ENCODE data around the gene MYO1A.
"Not testable (repeated sequence)": the region's sequence is repeated elsewhere in the genome, so short reads cannot be mapped to it uniquely, and the experiment has no call there.

Gene MYO1A

DNA sequence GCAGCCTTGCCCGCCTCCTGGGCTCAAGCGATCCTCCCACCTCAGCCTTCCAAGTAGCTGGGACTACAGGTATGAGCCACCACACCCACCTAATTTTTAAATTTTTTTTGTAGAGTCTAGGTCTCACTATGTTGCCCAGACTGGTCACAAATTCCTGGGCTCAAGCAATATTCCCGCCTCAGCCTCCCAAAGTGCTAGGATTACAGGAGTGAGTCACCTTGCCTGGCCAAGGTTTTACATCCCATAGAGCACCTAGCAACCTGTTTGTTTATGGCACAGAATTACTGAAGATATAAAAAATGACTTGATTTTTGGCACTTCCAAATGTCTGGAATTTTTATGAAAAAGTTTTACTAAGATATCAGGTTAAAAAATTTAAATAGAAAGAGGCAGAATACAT lies 16.5 kb downstream of the MYO1A start:
- ATAC-seq (replicated peaks) (no peak), DNase-seq (no peak)
- H3K4me1 Mint-ChIP-seq (ENCODE audit: low read depth in 2 of 2), result peaks cover 10 to 13% of the 10 kb centered on the region in 2 donors
- H3K36me3 Mint-ChIP-seq (ENCODE audit: insufficient read depth), result no peaks in the 10 kb centered on the region
- H3K4me3 Mint-ChIP-seq, result no peak overlapping the region
- H3K27ac Mint-ChIP-seq, result no peak overlapping the region
- peaks cover 0 to 8% of the 10 kb centered on the region in 2 donors for H3K27me3 Mint-ChIP-seq
- H3K9me3 Mint-ChIP-seq, result no peaks in the 10 kb centered on the region

DNA sequence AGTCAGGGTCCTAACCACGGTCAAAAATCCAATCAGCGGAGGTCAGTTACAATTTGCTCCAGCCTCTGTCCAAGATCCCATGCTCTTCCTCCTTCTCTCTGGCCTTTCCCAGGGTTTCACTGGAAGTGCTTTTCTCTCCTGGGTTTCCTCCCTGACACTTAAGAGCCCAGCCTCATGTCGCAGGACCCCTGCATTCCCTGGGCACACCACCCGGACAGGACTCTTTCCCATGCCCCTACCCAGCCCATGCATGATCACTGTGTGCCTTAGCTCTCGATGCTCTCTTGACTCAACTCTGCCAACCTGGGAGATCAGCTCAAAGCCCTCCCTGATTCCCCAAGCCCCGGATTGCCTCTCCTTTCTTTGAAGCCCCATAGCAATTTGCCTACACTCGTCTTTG lies 18.1 kb downstream of the MYO1A start:
- no peaks in the 10 kb centered on the region for H3K27me3 Mint-ChIP-seq
- no peaks in the 10 kb centered on the region for H3K36me3 Mint-ChIP-seq (ENCODE audit: insufficient read depth)
- DNase-seq (no peak), ATAC-seq (replicated peaks) (no peak)
- H3K4me1 Mint-ChIP-seq (ENCODE audit: low read depth in 2 of 2), result peaks cover 18 to 21% of the 10 kb centered on the region in 2 donors
- no peaks in the 10 kb centered on the region for H3K9me3 Mint-ChIP-seq
- H3K4me3 Mint-ChIP-seq, result no peak overlapping the region
- peak overlapping the region in 1 of 2 donors; percentile 49 for H3K27ac Mint-ChIP-seq

DNA sequence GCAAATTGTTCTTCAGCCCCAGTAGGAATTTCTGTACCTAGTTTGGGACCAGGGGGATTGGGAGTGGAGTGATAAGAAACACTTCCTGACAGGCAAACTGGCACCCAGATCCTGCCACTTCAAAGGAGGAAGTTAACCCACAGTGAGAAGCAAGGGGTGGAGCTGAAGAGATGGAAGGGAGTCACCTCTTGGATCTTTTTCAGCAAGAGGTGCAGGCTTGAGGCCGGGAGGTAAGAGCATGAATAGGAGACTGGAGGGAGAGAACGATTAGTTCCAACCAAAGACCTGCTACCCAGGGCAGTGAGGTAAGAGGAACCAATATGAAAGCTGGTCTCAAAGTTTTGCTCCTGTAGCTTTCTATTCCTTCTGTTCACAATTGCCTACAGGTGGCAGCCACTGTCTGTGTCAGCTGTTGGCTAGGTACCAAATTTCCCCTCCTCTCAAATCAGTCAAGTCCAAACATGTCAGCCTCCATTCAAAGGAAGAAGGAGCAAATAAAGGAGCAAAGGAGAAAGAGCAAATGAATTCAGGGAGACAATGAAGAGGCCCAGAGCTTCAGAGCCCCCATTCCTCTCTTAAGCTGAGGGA lies 18.7 kb downstream of the MYO1A start:
- H3K36me3 Mint-ChIP-seq (ENCODE audit: insufficient read depth), result no peaks in the 10 kb centered on the region
- H3K27ac Mint-ChIP-seq, result peak overlapping the region; percentile 61 to 76
- H3K4me3 Mint-ChIP-seq, result peak overlapping the region in 1 of 2 donors; percentile 17
- no peak for DNase-seq
- H3K27me3 Mint-ChIP-seq, result no peaks in the 10 kb centered on the region
- no peaks in the 10 kb centered on the region for H3K9me3 Mint-ChIP-seq
- H3K4me1 Mint-ChIP-seq (ENCODE audit: low read depth in 2 of 2), result peaks cover 18 to 23% of the 10 kb centered on the region in 2 donors
- peak; percentile 42 for ATAC-seq (replicated peaks)

- H3K9me3 Mint-ChIP-seq, result no peaks in the 10 kb centered on the region
- H3K4me1 Mint-ChIP-seq (ENCODE audit: low read depth in 2 of 2), result peaks cover 18 to 27% of the 10 kb centered on the region in 2 donors
- no peak for ATAC-seq (replicated peaks)
- H3K36me3 Mint-ChIP-seq (ENCODE audit: insufficient read depth), result no peaks in the 10 kb centered on the region
- DNase-seq, result no peak
- no peaks in the 10 kb centered on the region for H3K27me3 Mint-ChIP-seq
- H3K27ac Mint-ChIP-seq, result no peak overlapping the region
- H3K4me3 Mint-ChIP-seq, result no peak overlapping the region
Observed at GRCh38 chr12:57029457-57029856, 20.5 kb downstream of the MYO1A start.

- Mint-ChIP-seq H3K4me3 (no peak overlapping the region), H3K4me1 (ENCODE audit: low read depth in 2 of 2) (peaks cover 18 to 27% of the 10 kb centered on the region in 2 donors), H3K9me3 (no peaks in the 10 kb centered on the region), H3K27me3 (peaks cover 0 to 11% of the 10 kb centered on the region in 2 donors), H3K36me3 (ENCODE audit: insufficient read depth) (peaks cover 3% of the 10 kb centered on the region), H3K27ac (peak overlapping the region; percentile 0 to 8)
- DNase-seq (no peak), ATAC-seq (replicated peaks) (no peak)
Observed at GRCh38 chr12:57027805-57028153, 22.1 kb downstream of the MYO1A start.

DNA sequence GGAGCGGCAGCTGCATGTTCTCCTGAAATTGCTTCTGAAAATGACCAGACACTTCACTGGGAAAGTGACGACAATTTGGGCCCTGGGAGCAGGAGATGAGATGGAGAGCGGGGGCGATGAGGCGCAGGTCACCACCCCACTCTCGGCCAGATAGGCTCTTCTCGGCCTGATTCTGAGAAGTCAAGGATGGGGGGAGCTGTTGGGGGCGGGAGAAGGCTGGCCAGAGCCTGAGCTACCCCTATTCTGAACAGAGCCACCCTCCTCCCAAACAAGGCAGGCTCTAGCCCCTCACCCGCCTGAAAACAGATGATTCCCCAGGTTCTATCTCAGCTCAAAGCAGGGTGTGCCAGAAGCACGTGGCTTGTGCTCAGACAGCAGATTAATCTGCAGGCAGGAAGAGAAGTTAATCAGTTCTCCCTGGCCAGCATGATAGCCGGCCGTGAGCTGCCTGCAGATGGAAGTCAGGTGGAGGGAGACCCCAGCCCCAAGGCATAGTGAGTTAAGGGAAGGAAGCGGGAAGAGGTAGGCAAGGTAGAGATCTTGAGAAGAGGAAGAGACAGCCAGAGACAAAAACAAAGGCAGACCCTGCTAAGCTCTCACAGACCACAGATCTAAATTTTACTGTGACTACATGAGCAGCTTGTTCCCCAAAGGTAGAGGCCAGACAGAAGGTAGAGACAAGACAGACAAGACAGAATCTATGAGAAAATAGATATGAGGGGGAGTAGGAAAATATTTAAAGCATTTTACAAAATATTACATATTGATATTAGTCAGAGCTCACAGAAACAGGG lies 22.7 kb downstream of the MYO1A start:
- Mint-ChIP-seq H3K4me3 (no peak overlapping the region), H3K4me1 (ENCODE audit: low read depth in 2 of 2) (peaks cover 18 to 27% of the 10 kb centered on the region in 2 donors)

DNA sequence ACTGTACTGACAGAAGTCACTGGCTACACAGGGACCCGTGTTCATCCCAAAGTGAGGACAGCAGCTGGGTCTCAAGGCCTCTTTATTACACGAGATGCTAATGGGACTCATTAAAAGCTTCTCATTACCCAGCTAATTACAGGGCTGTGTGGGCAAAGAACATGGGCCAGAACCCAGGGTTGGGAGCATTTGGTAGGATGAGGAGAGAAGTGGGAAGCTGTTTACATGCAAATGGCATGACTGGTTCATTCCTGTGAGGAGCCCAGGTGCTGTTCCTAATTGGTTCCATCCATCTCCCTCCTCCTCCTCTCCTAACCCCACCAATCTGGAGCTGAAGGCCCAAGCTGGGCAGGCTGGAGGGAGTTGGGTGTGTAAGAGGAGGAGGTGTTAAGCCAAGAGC lies 24.7 kb downstream of the MYO1A start:
- Mint-ChIP-seq H3K27me3 (peaks cover 0 to 11% of the 10 kb centered on the region in 2 donors), H3K4me1 (ENCODE audit: low read depth in 2 of 2) (peaks cover 8 to 13% of the 10 kb centered on the region in 2 donors), H3K27ac (no peak overlapping the region), H3K4me3 (no peak overlapping the region), H3K36me3 (ENCODE audit: insufficient read depth) (peaks cover 3% of the 10 kb centered on the region), H3K9me3 (no peaks in the 10 kb centered on the region)
- ATAC-seq (replicated peaks) (no peak), DNase-seq (no peak)

More for the DNA sequence above, 22.7 kb downstream of the MYO1A start:
- Mint-ChIP-seq H3K36me3 (ENCODE audit: insufficient read depth) (peaks cover 3% of the 10 kb centered on the region), H3K27me3 (peaks cover 0 to 11% of the 10 kb centered on the region in 2 donors), H3K27ac (peak overlapping the region; percentile 8 to 80), H3K9me3 (no peaks in the 10 kb centered on the region)
- DNase-seq (no peak), ATAC-seq (replicated peaks) (no peak)

DNA sequence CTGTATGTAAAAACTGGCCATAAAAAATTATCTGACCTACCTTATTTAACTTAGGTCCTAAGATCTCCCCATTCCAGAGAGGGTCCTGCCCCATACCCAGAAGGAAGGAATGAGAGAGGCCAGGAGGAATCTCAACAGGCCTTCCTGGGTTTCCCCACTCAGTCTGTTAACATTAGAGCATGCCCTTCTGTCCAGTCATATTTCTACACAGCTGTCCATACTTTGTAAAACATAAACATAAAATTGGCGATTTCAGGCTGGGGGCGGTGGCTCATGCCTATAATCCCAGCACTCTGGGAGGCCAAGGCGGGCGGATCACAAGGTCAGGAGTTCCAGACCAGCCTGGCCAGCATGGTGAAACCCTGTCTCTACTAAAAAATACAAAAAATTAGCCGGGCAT lies 27.6 kb downstream of the MYO1A start:
- not testable (repeated sequence) for DNase-seq; H3K27ac Mint-ChIP-seq; H3K36me3 Mint-ChIP-seq (ENCODE audit: insufficient read depth); H3K4me1 Mint-ChIP-seq (ENCODE audit: low read depth in 2 of 2); H3K4me3 Mint-ChIP-seq; ATAC-seq (replicated peaks); H3K9me3 Mint-ChIP-seq
- H3K27me3 Mint-ChIP-seq, result peaks cover 0 to 11% of the 10 kb centered on the region in 2 donors

GRCh38 chr12:57019983-57020719 lies 29.8 kb downstream of the MYO1A start:
- no peaks in the 10 kb centered on the region for H3K9me3 Mint-ChIP-seq
- no peak for ATAC-seq (replicated peaks)
- no peak for DNase-seq
- H3K27ac Mint-ChIP-seq, result no peak overlapping the region
- H3K27me3 Mint-ChIP-seq, result peaks cover 7 to 31% of the 10 kb centered on the region in 2 donors
- no peak overlapping the region for H3K4me3 Mint-ChIP-seq
- H3K4me1 Mint-ChIP-seq (ENCODE audit: low read depth in 2 of 2), result no peaks in the 10 kb centered on the region
- peaks cover 3% of the 10 kb centered on the region for H3K36me3 Mint-ChIP-seq (ENCODE audit: insufficient read depth)

DNA sequence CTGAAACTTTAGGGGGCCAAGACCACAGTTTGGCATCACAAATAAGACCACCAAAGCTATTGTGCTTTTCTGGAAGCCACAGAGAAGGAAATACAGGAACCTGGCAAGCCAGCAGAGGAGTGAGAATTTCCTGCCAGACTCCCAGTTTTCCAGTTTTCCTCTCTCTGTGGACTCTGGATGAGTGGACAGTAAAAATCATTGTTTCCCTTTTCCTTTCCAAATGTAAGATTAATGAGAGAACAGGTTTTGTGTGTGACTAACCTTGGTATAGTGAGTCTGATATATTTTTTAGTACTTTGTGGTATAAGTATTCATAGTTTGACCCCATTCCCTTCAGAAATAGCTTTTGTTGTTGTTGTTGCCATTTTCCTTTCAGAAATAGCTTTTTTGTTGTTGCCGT lies 31.0 kb downstream of the MYO1A start:
- H3K4me1 Mint-ChIP-seq (ENCODE audit: low read depth in 2 of 2), result no peaks in the 10 kb centered on the region
- H3K4me3 Mint-ChIP-seq, result no peak overlapping the region
- no peaks in the 10 kb centered on the region for H3K9me3 Mint-ChIP-seq

DNA sequence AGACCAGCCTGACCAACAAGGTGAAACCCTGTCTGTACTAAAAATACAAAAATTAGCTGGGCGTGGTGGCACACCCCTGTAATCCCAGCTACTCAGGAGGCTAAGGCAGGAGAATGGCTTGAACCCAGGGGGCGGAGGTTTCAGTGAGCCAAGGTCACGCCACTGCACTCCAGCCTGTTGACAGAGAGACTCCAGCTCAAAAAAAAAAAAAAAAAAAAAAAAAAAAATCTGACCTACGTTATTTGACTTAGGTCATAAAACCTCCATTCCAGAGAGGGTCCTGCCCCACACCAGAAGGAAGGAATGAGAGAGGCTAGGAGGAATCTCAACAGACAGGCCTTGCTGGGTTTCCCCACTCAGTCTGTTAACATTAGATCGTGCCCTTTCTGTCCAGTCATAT lies 31.6 kb downstream of the MYO1A start:
- not testable (repeated sequence) for H3K9me3 Mint-ChIP-seq; H3K4me3 Mint-ChIP-seq; H3K36me3 Mint-ChIP-seq (ENCODE audit: insufficient read depth); ATAC-seq (replicated peaks); DNase-seq; H3K27ac Mint-ChIP-seq; H3K4me1 Mint-ChIP-seq (ENCODE audit: low read depth in 2 of 2)
- peaks cover 25 to 41% of the 10 kb centered on the region in 2 donors for H3K27me3 Mint-ChIP-seq

More for the DNA sequence above, 31.0 kb downstream of the MYO1A start:
- no peak overlapping the region for H3K27ac Mint-ChIP-seq
- peaks cover 3% of the 10 kb centered on the region for H3K36me3 Mint-ChIP-seq (ENCODE audit: insufficient read depth)
- ATAC-seq (replicated peaks) (no peak), DNase-seq (no peak)
- H3K27me3 Mint-ChIP-seq, result peaks cover 19 to 41% of the 10 kb centered on the region in 2 donors

GRCh38 chr12:57016348-57016747 lies 33.6 kb downstream of the MYO1A start, which contains the start of gene TAC3:
TAC3 (minus strand) TSS chr12:57016529; CDS start chr12:57015797, 732 bp downstream.
- Mint-ChIP-seq H3K27me3 (peaks cover 25 to 50% of the 10 kb centered on the region in 2 donors), H3K4me1 (ENCODE audit: low read depth in 2 of 2) (peaks cover 2 to 6% of the 10 kb centered on the region in 2 donors), H3K9me3 (no peaks in the 10 kb centered on the region), H3K4me3 (no peak within 1 kb of the TSS), H3K36me3 (ENCODE audit: insufficient read depth) (no peaks in the 10 kb centered on the region), H3K27ac (no peak within 1 kb of the TSS)
- ATAC-seq (replicated peaks), result no peak
- no peak for DNase-seq

DNA sequence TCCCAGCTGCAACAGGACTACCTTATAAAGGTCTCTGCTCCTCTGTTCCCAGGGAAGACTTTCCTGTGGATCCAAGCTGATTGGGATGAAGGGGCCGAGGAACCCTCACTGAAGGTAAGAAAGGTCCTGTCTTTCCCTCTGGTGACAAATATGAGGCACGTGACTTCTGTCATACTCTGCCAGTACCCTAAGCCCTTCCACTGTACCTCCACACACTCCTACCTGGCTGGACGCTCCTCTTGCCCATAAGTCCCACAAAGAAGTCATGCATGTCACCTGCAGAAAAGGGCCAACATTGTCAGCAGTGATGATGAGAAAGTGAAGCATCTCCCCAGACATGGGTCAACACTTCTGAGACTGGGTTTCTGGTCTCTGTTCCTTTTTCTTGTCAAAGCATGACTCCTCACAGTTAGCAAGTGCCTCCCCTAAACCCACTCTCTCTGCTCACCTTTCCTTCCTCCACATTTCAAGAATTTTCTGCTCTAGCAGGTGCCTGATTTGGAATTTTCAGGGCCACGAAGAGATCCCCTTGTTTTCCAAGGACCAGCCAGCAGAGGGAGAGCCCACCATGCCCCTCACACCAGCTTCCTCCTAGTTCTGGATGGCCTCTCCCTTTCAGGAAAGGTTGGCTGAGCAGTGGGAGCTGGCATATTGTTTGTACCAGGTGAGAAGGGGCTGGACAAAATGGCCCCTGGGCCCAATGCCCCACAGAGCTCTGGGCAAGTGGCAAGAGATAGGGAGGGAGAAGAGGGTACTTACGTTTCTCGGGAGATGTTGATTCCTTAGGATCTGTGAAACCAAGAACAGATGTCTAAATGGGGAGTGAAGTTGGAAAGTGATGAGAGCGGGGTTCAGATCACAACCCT lies 37.1 kb downstream of the MYO1A start:
- DNase-seq, result no peak
- ATAC-seq (replicated peaks), result no peak
- H3K4me1 Mint-ChIP-seq (ENCODE audit: low read depth in 2 of 2), result peaks cover 5 to 10% of the 10 kb centered on the region in 2 donors
- H3K4me3 Mint-ChIP-seq, result no peak overlapping the region
- H3K9me3 Mint-ChIP-seq, result no peaks in the 10 kb centered on the region
- peaks cover 25 to 50% of the 10 kb centered on the region in 2 donors for H3K27me3 Mint-ChIP-seq
- H3K27ac Mint-ChIP-seq, result peak overlapping the region in 1 of 2 donors; percentile 2
- H3K36me3 Mint-ChIP-seq (ENCODE audit: insufficient read depth), result no peaks in the 10 kb centered on the region
